ENCODE measurements around the gene MTHFD1L. TPM values are rescaled to one million over a fixed set of nuclear protein-coding genes. Genes with fewer than 3 reads are reported as not detected.
A peak's percentile ranks its signal among the peaks of the same experiment; 100 is the strongest.

Gene MTHFD1L
- total and polyA plus RNA-seq, 2 donors: 13.9 to 16.0 TPM

DNA sequence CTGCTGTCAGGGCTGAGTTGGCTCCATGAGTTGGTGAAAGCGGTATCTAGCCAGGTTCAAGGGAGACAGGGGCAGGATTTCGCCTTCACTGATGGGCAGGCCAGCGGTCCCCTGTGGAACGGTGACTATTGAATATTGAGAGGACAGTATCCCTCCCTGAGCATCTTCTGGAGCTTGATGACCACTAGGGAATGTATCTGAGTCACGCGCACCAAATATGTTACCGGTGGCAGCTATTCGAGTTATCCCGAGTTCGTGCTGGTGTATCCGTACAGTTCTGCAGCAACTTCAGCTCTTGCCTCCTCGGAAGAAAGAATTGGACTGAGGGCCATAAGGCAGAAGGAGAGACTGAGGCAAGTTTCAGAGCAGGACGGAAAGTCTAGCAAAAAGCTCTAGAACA lies 24.8 kb downstream of the MTHFD1L start:
- 98% methylated on average over 13 of the region's 13 CpGs for WGBS

DNA sequence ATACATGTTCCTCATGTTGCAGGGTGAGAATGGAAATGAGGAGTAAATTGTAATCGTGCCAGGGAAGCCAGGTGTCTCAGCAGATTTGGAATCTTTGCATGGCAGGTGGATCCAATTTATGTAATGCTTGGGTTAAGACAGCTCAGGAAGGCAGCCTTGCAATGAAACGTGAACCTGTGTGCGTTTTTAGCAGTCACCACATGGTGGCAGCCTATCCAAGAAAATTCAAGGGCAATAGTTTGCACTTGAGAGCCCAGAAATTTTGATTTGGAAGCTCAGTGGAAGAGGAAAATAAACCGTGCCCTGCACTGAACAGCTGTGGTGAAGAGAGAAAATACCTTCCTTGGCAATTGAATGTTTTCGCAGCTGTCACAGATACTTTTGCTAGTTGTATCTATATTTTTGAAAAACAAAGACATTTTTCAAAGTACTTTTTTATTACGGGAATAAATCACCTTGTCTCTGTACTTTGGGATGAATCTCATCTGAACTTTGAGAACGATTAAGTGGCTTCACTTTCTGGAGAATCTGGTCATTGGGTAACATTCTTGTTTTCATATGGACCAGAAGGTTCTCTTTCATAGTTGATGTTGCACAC lies 26.5 kb downstream of the MTHFD1L start:
- Histone ChIP-seq H3K27me3 (ENCODE audit: control insufficient read depth in 2 of 2, insufficient read depth in 1 of 2, low read length in 1 of 2) (no peaks in the 10 kb centered on the region), H3K4me1 (ENCODE audit: control insufficient read depth in 2 of 2, insufficient read depth in 2 of 2, low read length in 2 of 2) (peaks cover 7 to 8% of the 10 kb centered on the region in 2 donors), H3K4me3 (ENCODE audit: low read length in 2 of 2) (no peak overlapping the region), H3K9me3 (ENCODE audit: control insufficient read depth in 2 of 2, insufficient read depth in 1 of 2, low read length in 1 of 2) (no peaks in the 10 kb centered on the region), H3K36me3 (ENCODE audit: control insufficient read depth in 2 of 2, insufficient read depth in 2 of 2, low read length in 1 of 2) (peaks cover 13 to 39% of the 10 kb centered on the region in 2 donors), H3K27ac (ENCODE audit: low read depth in 1 of 2, low read length in 1 of 2) (no peak overlapping the region)
- WGBS: 44% methylated on average over 7 of the region's 7 CpGs
- DNase-seq (ENCODE audit: low read depth in 6 of 9, low spot score in 9 of 9): peak; percentile 33 to 79 (median 48)

More for the DNA sequence above, 24.8 kb downstream of the MTHFD1L start:
- peaks cover 7 to 8% of the 10 kb centered on the region in 2 donors for H3K4me1 ChIP-seq (ENCODE audit: control insufficient read depth in 2 of 2, insufficient read depth in 2 of 2, low read length in 2 of 2)
- no peaks in the 10 kb centered on the region for H3K27me3 ChIP-seq (ENCODE audit: control insufficient read depth in 2 of 2, insufficient read depth in 1 of 2, low read length in 1 of 2)
- H3K36me3 ChIP-seq (ENCODE audit: control insufficient read depth in 2 of 2, insufficient read depth in 2 of 2, low read length in 1 of 2): peaks cover 13 to 53% of the 10 kb centered on the region in 2 donors
- H3K9me3 ChIP-seq (ENCODE audit: control insufficient read depth in 2 of 2, insufficient read depth in 1 of 2, low read length in 1 of 2): no peaks in the 10 kb centered on the region
- no peak overlapping the region for H3K27ac ChIP-seq (ENCODE audit: low read depth in 1 of 2, low read length in 1 of 2)
- H3K4me3 ChIP-seq (ENCODE audit: low read length in 2 of 2): no peak overlapping the region
- no peak for DNase-seq (ENCODE audit: low read depth in 6 of 9, low spot score in 9 of 9)

DNA sequence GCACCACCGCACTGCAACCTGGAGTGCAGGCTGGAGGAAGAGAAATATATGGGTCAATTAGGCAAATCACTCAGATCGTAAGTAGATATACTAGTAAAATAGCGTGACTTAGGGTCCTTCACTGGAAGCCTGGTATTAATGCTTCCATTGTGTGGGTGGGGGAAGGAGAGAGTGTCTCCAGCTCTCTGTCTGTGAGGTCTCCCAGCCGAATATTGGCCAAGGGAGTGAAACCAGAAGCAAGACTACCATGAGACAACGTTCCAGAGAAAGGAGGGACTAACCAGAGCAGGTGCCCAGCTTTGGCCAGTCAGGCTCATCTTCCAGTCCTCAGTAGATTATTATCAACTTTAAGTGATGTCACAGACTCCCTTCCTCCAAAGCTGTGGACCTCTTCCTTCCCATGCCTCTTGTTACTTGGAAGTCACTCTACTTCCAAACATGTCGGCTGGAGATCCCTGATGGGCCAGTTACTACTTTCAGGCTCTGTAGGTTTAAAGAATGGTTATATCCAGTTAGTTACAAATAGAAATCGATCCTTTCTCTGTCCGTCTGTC lies 28.8 kb downstream of the MTHFD1L start:
- no peak for DNase-seq (ENCODE audit: low read depth in 6 of 9, low spot score in 9 of 9)
- Histone ChIP-seq H3K36me3 (ENCODE audit: control insufficient read depth in 2 of 2, insufficient read depth in 2 of 2, low read length in 1 of 2) (peaks cover 9 to 21% of the 10 kb centered on the region in 2 donors), H3K27me3 (ENCODE audit: control insufficient read depth in 2 of 2, insufficient read depth in 1 of 2, low read length in 1 of 2) (no peaks in the 10 kb centered on the region), H3K4me3 (ENCODE audit: low read length in 2 of 2) (no peak overlapping the region), H3K4me1 (ENCODE audit: control insufficient read depth in 2 of 2, insufficient read depth in 2 of 2, low read length in 2 of 2) (peaks cover 7 to 11% of the 10 kb centered on the region in 2 donors), H3K27ac (ENCODE audit: low read depth in 1 of 2, low read length in 1 of 2) (no peak overlapping the region), H3K9me3 (ENCODE audit: control insufficient read depth in 2 of 2, insufficient read depth in 1 of 2, low read length in 1 of 2) (no peaks in the 10 kb centered on the region)
- 95% methylated on average over 8 of the region's 8 CpGs for WGBS

DNA sequence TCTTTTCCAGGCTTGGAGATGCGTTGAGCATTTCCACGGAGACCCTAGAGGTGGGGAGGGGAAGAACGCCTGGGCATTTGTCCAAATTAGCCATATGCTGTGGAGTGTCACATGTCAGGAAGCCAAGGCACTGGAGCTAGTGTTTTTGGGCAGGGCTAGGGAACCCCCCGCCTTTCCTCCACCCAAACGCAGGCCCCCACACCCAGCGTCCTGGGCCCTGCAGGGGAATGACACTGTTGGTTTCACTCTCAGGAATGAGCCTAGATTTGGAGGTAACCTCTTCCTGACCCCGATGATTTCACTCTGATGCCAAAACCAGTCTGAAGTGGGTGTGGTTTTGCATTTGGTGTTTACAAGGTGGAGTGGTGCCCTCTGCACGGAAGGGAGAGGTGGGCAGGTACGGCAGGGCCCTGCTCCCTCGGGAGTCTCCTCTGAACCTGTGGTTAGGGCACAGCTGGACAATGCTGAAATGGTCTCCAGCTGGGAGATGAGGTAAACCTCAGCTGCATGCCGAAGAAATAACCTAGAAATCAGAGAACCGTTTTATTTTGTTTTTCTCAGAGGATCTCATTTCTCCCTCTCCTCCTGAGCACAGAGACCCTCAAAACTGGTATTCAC lies 29.5 kb downstream of the MTHFD1L start:
- peak overlapping the region in 1 of 2 donors; percentile 29 for H3K27ac ChIP-seq (ENCODE audit: low read depth in 1 of 2, low read length in 1 of 2)
- peak in 3 of 9 donors; percentile 4 to 20 (median 11) for DNase-seq (ENCODE audit: low read depth in 6 of 9, low spot score in 9 of 9)
- peaks cover 7 to 11% of the 10 kb centered on the region in 2 donors for H3K4me1 ChIP-seq (ENCODE audit: control insufficient read depth in 2 of 2, insufficient read depth in 2 of 2, low read length in 2 of 2)
- H3K36me3 ChIP-seq (ENCODE audit: control insufficient read depth in 2 of 2, insufficient read depth in 2 of 2, low read length in 1 of 2): peaks cover 9 to 16% of the 10 kb centered on the region in 2 donors
- no peak overlapping the region for H3K4me3 ChIP-seq (ENCODE audit: low read length in 2 of 2)
- WGBS: 82% methylated on average over 12 of the region's 12 CpGs
- H3K27me3 ChIP-seq (ENCODE audit: control insufficient read depth in 2 of 2, insufficient read depth in 1 of 2, low read length in 1 of 2): no peaks in the 10 kb centered on the region
- H3K9me3 ChIP-seq (ENCODE audit: control insufficient read depth in 2 of 2, insufficient read depth in 1 of 2, low read length in 1 of 2): no peaks in the 10 kb centered on the region

DNA sequence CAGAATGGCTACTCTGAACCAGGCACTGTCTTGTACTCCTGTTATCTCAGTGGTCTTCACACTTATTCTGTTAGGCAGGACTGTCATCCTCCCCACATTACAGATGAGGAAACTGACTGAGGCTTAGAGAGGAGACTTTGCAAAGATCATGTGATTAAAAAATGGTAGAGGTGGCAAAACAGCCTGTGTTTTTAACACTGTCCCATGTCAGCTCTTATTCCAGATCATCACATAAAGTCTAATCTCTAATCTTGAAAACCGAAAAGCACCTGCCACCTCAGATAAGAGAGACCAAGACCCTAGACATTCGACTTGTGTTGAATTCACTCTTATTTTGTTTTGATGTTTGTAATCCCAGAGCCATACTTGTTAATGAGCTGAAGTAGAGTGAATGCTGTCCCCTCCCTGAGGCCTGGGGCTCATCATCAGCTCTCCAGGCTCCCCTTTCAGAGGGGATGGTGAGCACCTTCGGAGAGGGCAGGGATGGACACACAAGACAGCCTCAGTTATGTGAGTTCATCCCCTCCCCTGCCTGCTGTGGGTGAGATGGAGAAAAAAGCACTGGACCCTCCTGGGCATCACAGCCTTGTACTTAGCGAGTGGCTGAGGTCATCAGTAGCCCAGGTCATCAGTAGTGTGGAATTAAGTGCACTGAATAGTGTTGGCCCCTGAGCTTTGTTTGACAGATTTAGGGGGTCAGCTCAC lies 30.6 kb downstream of the MTHFD1L start:
- WGBS: 64% methylated on average over 4 of the region's 4 CpGs
- no peak for DNase-seq (ENCODE audit: low read depth in 6 of 9, low spot score in 9 of 9)
- Histone ChIP-seq H3K9me3 (ENCODE audit: control insufficient read depth in 2 of 2, insufficient read depth in 1 of 2, low read length in 1 of 2) (no peaks in the 10 kb centered on the region), H3K4me3 (ENCODE audit: low read length in 2 of 2) (no peak overlapping the region), H3K36me3 (ENCODE audit: control insufficient read depth in 2 of 2, insufficient read depth in 2 of 2, low read length in 1 of 2) (peaks cover 6 to 10% of the 10 kb centered on the region in 2 donors), H3K27me3 (ENCODE audit: control insufficient read depth in 2 of 2, insufficient read depth in 1 of 2, low read length in 1 of 2) (no peaks in the 10 kb centered on the region), H3K27ac (ENCODE audit: low read depth in 1 of 2, low read length in 1 of 2) (no peak overlapping the region), H3K4me1 (ENCODE audit: control insufficient read depth in 2 of 2, insufficient read depth in 2 of 2, low read length in 2 of 2) (peaks cover 7 to 11% of the 10 kb centered on the region in 2 donors)

DNA sequence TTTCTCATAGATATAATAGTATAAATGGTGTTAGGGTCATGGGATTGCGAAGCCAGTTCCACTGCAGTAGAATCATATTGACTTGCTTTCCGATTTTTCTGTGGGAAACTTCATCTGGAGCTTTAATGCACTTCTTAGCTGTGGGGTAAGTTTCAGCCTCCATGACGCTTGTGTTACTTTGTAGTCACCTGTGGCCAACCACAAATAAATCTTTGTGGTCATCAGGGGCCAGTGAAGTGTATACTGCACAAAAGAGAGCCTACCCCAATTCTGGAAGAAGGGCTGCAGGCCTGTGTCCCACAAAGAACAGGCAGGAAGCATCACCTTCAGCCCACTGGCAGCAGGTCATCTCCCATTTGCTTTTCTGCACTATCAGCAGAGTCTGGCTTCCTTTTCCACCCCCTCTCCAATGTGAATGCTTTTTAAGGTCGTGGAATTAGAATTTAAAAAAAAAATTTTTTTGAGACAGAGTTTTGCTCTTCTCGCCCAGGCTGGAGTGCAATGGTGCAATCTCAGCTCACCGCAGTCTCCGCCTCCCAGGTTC lies 32.0 kb downstream of the MTHFD1L start:
- Histone ChIP-seq H3K36me3 (ENCODE audit: control insufficient read depth in 2 of 2, insufficient read depth in 2 of 2, low read length in 1 of 2) (peaks cover 6 to 8% of the 10 kb centered on the region in 2 donors), H3K4me3 (ENCODE audit: low read length in 2 of 2) (no peak overlapping the region), H3K27ac (ENCODE audit: low read depth in 1 of 2, low read length in 1 of 2) (no peak overlapping the region), H3K27me3 (ENCODE audit: control insufficient read depth in 2 of 2, insufficient read depth in 1 of 2, low read length in 1 of 2) (no peaks in the 10 kb centered on the region), H3K9me3 (ENCODE audit: control insufficient read depth in 2 of 2, insufficient read depth in 1 of 2, low read length in 1 of 2) (no peaks in the 10 kb centered on the region), H3K4me1 (ENCODE audit: control insufficient read depth in 2 of 2, insufficient read depth in 2 of 2, low read length in 2 of 2) (peaks cover 7 to 11% of the 10 kb centered on the region in 2 donors)
- WGBS: 94% methylated on average over 7 of the region's 7 CpGs
- DNase-seq (ENCODE audit: low read depth in 6 of 9, low spot score in 9 of 9): no peak

DNA sequence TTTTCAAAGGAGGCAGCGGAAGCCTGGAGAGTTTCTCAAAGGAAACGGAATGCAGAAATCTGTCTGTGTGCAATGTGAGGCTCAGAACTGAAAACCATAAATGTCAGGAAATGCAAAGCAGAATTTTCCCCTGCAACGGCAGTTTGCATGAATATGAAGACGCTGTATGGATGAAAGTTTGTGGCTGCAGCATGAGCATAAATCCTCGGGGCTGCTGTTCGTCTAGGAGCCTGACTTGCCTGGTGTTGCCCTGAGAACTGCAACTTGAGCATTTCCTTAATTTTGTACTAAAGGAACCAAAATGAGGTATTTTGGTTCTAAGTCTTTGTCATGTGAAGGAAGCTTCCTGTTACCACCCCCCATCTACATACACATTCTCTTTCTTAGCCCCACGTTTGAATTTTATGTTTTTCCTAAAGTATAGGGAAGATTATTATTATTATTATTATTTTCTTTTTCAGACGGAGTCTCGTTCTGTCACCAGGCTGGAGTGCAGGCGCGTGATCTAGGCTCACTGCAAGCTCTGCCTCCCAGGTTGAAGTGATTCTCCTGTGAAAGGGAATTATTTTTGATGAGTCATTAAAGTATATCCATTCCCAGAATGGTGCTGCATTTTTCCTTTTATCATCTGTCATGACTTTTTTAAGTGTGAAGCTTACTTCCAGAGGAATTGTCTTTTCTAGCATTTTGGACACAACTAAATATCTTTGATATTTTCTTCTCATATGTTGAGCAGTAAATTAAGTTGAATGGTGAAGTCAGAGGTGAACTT lies 33.1 kb downstream of the MTHFD1L start:
- no peaks in the 10 kb centered on the region for H3K27me3 ChIP-seq (ENCODE audit: control insufficient read depth in 2 of 2, insufficient read depth in 1 of 2, low read length in 1 of 2)
- peaks cover 2 to 6% of the 10 kb centered on the region in 2 donors for H3K36me3 ChIP-seq (ENCODE audit: control insufficient read depth in 2 of 2, insufficient read depth in 2 of 2, low read length in 1 of 2)
- H3K27ac ChIP-seq (ENCODE audit: low read depth in 1 of 2, low read length in 1 of 2): no peak overlapping the region
- WGBS: 85% methylated on average over 11 of the region's 11 CpGs
- peaks cover 7 to 11% of the 10 kb centered on the region in 2 donors for H3K4me1 ChIP-seq (ENCODE audit: control insufficient read depth in 2 of 2, insufficient read depth in 2 of 2, low read length in 2 of 2)
- H3K9me3 ChIP-seq (ENCODE audit: control insufficient read depth in 2 of 2, insufficient read depth in 1 of 2, low read length in 1 of 2): no peaks in the 10 kb centered on the region
- no peak overlapping the region for H3K4me3 ChIP-seq (ENCODE audit: low read length in 2 of 2)
- DNase-seq (ENCODE audit: low read depth in 6 of 9, low spot score in 9 of 9): no peak

DNA sequence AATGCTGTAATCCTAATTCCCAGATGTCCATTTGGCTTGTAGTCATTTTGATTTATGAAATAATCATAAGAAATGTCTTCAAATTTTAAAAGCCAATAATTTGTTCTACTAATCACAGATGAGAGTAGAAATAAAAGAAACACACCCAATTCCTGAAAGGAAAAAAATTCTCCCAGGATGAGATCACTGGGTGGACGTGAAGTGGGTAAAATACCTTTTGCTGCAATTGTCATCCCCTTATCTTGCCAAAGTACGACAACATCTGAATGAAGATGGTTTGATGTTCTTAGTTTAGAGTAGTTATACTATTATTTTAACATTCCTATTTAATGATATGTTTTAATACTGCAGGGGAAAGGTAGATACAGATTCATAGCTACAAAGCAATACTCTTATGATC lies 33.7 kb downstream of the MTHFD1L start:
- H3K4me1 ChIP-seq (ENCODE audit: control insufficient read depth in 2 of 2, insufficient read depth in 2 of 2, low read length in 2 of 2): peaks cover 7 to 11% of the 10 kb centered on the region in 2 donors
- H3K4me3 ChIP-seq (ENCODE audit: low read length in 2 of 2): no peak overlapping the region
- WGBS: 97% methylated on average over 2 of the region's 2 CpGs
- no peaks in the 10 kb centered on the region for H3K9me3 ChIP-seq (ENCODE audit: control insufficient read depth in 2 of 2, insufficient read depth in 1 of 2, low read length in 1 of 2)
- DNase-seq (ENCODE audit: low read depth in 6 of 9, low spot score in 9 of 9): no peak
- H3K36me3 ChIP-seq (ENCODE audit: control insufficient read depth in 2 of 2, insufficient read depth in 2 of 2, low read length in 1 of 2): peaks cover 0 to 6% of the 10 kb centered on the region in 2 donors
- no peak overlapping the region for H3K27ac ChIP-seq (ENCODE audit: low read depth in 1 of 2, low read length in 1 of 2)
- no peaks in the 10 kb centered on the region for H3K27me3 ChIP-seq (ENCODE audit: control insufficient read depth in 2 of 2, insufficient read depth in 1 of 2, low read length in 1 of 2)

Measured in thymus (tissue), 11 donors.